ENCODE measurements around the gene ACER2. TPM values are rescaled to one million over a fixed set of nuclear protein-coding genes. Genes with fewer than 3 reads are reported as not detected.

ACER2 gene
- total RNA-seq, 1 experiment from 2014 or later = 0.84 TPM

- no peaks in the 10 kb centered on the region for H3K4me1 ChIP-seq (ENCODE audit: insufficient read depth, low read length, poor library complexity, severe bottlenecking)
- no peaks in the 10 kb centered on the region for H3K9me3 ChIP-seq (ENCODE audit: low read depth, low read length, poor library complexity, severe bottlenecking)
- ChIA-PET POLR2A (ENCODE audit: low non-redundant PET) (no interaction called here), CTCF (no interaction called here)
- H3K36me3 ChIP-seq (ENCODE audit: insufficient read depth, low read length, poor library complexity, severe bottlenecking) = no peaks in the 10 kb centered on the region
- BruUV-seq (replicated peaks) = no TSS peak
- no peaks in the 10 kb centered on the region for H3K27me3 ChIP-seq (replicated peaks; ENCODE audit: insufficient read depth, low read depth, low read length, poor library complexity)
- H3K27ac ChIP-seq (ENCODE audit: low read depth, low read length, poor library complexity, severe bottlenecking) = no peak overlapping the region
- DNase-seq (ENCODE audit: low spot score) = no peak
- intact Hi-C loops (cut with micrococcal nuclease; ENCODE audit: unreplicated experiment) = no loop called here
- TF ChIP-seq CTCF (conservative IDR thresholded peaks at IDR 0.05; ENCODE audit: low read depth, low read length) (no peak), EZH2 (IDR thresholded peaks at IDR 0.05; ENCODE audit: borderline replicate concordance, low read depth, low read length, poor library complexity, severe bottlenecking) (no peak)
- no peak overlapping the region for H3K4me3 ChIP-seq (ENCODE audit: low read depth, low read length, poor library complexity, severe bottlenecking)
Observed at GRCh38 chr9:19486803-19487202, 78.0 kb downstream of the ACER2 start.

GRCh38 chr9:19488721-19489120 lies 79.9 kb downstream of the ACER2 start:
- Histone ChIP-seq H3K27me3 (replicated peaks; ENCODE audit: insufficient read depth, low read depth, low read length, poor library complexity) (no peaks in the 10 kb centered on the region), H3K4me3 (ENCODE audit: low read depth, low read length, poor library complexity, severe bottlenecking) (no peak overlapping the region), H3K4me1 (ENCODE audit: insufficient read depth, low read length, poor library complexity, severe bottlenecking) (no peaks in the 10 kb centered on the region), H3K27ac (ENCODE audit: low read depth, low read length, poor library complexity, severe bottlenecking) (no peak overlapping the region), H3K9me3 (ENCODE audit: low read depth, low read length, poor library complexity, severe bottlenecking) (no peaks in the 10 kb centered on the region), H3K36me3 (ENCODE audit: insufficient read depth, low read length, poor library complexity, severe bottlenecking) (no peaks in the 10 kb centered on the region)
- CTCF ChIA-PET = no interaction called here
- TF ChIP-seq CTCF (conservative IDR thresholded peaks at IDR 0.05; ENCODE audit: low read depth, low read length) (no peak), EZH2 (IDR thresholded peaks at IDR 0.05; ENCODE audit: borderline replicate concordance, low read depth, low read length, poor library complexity, severe bottlenecking) (no peak)
- no peak for DNase-seq (ENCODE audit: low spot score)
- BruUV-seq (replicated peaks) = no TSS peak
- POLR2A ChIA-PET (ENCODE audit: low non-redundant PET) = no interaction called here
- intact Hi-C loops (cut with micrococcal nuclease; ENCODE audit: unreplicated experiment) = no loop called here

DNA sequence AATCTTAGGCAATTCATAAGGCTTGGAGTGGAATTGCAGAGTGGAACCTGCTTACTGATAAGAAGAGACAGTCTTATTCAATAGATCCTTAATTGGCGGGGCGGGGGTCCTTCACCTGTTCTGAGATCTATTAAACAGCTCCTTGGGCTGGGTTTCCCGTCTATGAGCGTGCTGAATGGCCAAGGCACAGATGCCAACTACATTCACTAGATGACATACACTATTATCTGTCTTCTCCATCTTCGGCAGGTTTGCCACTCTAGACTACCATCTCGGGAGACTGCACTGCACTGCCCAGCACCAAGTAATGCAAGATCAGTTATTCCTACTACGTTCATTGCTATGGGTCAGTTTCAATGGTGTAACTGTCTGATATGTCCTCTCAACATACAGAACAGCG lies 81.5 kb downstream of the ACER2 start:
- H3K36me3 ChIP-seq (ENCODE audit: insufficient read depth, low read length, poor library complexity, severe bottlenecking) = no peaks in the 10 kb centered on the region
- no peak for DNase-seq (ENCODE audit: low spot score)
- no TSS peak for BruUV-seq (replicated peaks)
- no peaks in the 10 kb centered on the region for H3K9me3 ChIP-seq (ENCODE audit: low read depth, low read length, poor library complexity, severe bottlenecking)
- POLR2A ChIA-PET (ENCODE audit: low non-redundant PET) = no interaction called here
- no peak for TF ChIP-seq CTCF (conservative IDR thresholded peaks at IDR 0.05; ENCODE audit: low read depth, low read length)
- TF ChIP-seq EZH2 (IDR thresholded peaks at IDR 0.05; ENCODE audit: borderline replicate concordance, low read depth, low read length, poor library complexity, severe bottlenecking) = no peak
- CTCF ChIA-PET = no interaction called here
- H3K27me3 ChIP-seq (replicated peaks; ENCODE audit: insufficient read depth, low read depth, low read length, poor library complexity) = no peaks in the 10 kb centered on the region
- no peaks in the 10 kb centered on the region for H3K4me1 ChIP-seq (ENCODE audit: insufficient read depth, low read length, poor library complexity, severe bottlenecking)
- no peak overlapping the region for H3K4me3 ChIP-seq (ENCODE audit: low read depth, low read length, poor library complexity, severe bottlenecking)
- intact Hi-C loops (cut with micrococcal nuclease; ENCODE audit: unreplicated experiment) = loop anchor here (5.0 kb wide), 1 partner anchor 152 kb away; no protein-coding TSS in a partner anchor
- H3K27ac ChIP-seq (ENCODE audit: low read depth, low read length, poor library complexity, severe bottlenecking) = no peak overlapping the region

Measured in A673 (cell line).